Tibial artery (tissue), 4 donors: ENCODE measurements around the gene ENDOU.

ENCODE experiments used
- DNase-seq, 2 donors: peaks; one replicate each; pipeline ENCODE4 v3.0.0-alpha.2; 2019
- H3K27ac ChIP-seq, 2 donors: fragments of 200-600 bp; sonication (generic) in 1 of 2; 1 replicate in 1 of 2; 2 replicates in 1 of 2; pipeline ENCODE4 v1.5.1; 2018 to 2019; ENCODE audit warnings: mild to moderate bottlenecking in 1 of 2
- H3K27me3 ChIP-seq, 2 donors: fragments of 200-600 bp; sonication (generic) in 1 of 2; one replicate each; pipeline versions ENCODE4 v1.5.1 to v1.6.0; 2016 to 2019
- H3K36me3 ChIP-seq, 3 donors: fragments of 200-600 bp; sonication (generic) in 2 of 3; one replicate each; pipeline ENCODE4 v1.5.1; 2016 to 2019; ENCODE audit warnings: mild to moderate bottlenecking in 2 of 3
- H3K4me1 ChIP-seq, 4 donors: fragments of 200-600 bp; sonication (generic) in 2 of 4; 1 replicate in 3 of 4; 2 replicates in 1 of 4; pipeline ENCODE4 v1.5.1; 2016 to 2019
- H3K4me3 ChIP-seq, 2 donors: fragments of 200-600 bp; sonication (generic) in 1 of 2; 1 replicate in 1 of 2; 2 replicates in 1 of 2; pipeline ENCODE4 v1.5.1; 2018 to 2019; ENCODE audit warnings: mild to moderate bottlenecking in 2 of 2
- H3K9me3 ChIP-seq, 3 donors: fragments of 200-600 bp; sonication (generic) in 1 of 3; one replicate each; pipeline ENCODE4 v1.5.1; 2016 to 2019
- intact Hi-C: fragments of 100-400 bp; cut with DNase I; formaldehyde crosslinking; loops from one replicate; pipeline ENCODE4 v1.15.0; 2023; ENCODE audit warnings: low total_unique reads
- TF ChIP-seq, protein P1 (sequence below), 2 experiments: fragments of 200-600 bp in 1 of 2; fragments of 450-650 bp in 1 of 2; IDR thresholded peaks; one replicate each; pipeline ENCODE4 v1.5.1; 2017 to 2019; ENCODE audit warnings: antibody characterized with exemption in 2 of 2, mild to moderate bottlenecking in 1 of 2, moderate library complexity in 1 of 2

Gene ENDOU

DNA sequence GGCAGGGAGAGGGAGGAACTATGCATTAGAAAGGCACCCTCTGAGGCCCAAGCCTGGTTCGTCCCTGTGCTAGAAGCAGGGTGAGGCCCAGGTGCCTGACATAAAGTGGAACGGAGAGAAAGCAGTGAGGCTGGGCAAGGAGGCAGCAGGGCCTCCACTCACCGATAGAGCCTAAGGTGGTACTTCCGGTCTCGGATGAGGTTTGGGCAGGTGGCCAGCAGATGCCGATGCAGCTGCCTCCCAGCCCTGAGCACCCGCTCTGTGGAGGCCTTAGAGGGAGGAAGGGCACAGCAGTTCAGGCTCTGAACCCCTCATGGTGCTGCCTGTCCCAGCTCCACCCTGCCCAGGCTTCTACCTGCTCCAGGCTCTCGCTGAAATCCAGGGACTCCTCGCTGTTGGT lies 26.3 kb upstream of the ENDOU start:
- intact Hi-C loops = loop anchor here (5.0 kb wide), 1 partner anchor 34 kb away; no protein-coding TSS in a partner anchor
- no peaks in the 10 kb centered on the region for H3K9me3 ChIP-seq
- H3K27me3 ChIP-seq = no peaks in the 10 kb centered on the region
- peak overlapping the region in 1 of 2 donors; percentile 62 for H3K27ac ChIP-seq
- TF ChIP-seq, protein P1, sequence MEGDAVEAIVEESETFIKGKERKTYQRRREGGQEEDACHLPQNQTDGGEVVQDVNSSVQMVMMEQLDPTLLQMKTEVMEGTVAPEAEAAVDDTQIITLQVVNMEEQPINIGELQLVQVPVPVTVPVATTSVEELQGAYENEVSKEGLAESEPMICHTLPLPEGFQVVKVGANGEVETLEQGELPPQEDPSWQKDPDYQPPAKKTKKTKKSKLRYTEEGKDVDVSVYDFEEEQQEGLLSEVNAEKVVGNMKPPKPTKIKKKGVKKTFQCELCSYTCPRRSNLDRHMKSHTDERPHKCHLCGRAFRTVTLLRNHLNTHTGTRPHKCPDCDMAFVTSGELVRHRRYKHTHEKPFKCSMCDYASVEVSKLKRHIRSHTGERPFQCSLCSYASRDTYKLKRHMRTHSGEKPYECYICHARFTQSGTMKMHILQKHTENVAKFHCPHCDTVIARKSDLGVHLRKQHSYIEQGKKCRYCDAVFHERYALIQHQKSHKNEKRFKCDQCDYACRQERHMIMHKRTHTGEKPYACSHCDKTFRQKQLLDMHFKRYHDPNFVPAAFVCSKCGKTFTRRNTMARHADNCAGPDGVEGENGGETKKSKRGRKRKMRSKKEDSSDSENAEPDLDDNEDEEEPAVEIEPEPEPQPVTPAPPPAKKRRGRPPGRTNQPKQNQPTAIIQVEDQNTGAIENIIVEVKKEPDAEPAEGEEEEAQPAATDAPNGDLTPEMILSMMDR (IDR thresholded peaks at IDR 0.05) = no peak
- DNase-seq = no peak
- peaks cover 0 to 54% (median 52%) of the 10 kb centered on the region in 4 donors for H3K4me1 ChIP-seq
- H3K36me3 ChIP-seq = peaks cover 0 to 53% (median 22%) of the 10 kb centered on the region in 3 donors
- H3K4me3 ChIP-seq = no peak overlapping the region

DNA sequence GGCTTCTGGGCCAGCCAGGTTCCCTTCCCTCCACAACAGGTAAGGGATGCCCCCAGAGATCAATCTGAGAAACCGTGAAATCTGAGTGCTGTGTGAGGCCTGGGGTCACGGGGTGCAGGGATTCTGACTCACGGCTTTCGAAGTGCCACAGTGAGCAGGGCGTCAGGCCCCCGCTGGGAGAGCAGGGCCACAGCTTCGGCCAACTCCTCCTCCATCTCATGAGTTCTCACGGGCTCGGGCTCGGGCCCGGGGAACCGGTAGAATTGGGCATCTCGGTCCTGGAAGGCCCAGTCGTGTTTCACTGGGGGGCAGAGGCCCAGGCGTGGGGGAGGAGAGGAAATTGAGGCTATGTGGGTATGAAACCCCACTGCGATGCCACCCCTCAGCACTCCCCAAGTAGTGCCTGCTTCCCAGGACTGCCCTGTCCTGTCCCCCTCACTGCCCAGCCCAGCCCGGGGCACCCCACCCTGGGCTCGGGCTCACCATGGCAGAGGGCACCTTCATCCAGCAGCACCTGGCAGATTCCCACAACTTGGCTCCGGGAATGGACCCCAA lies 25.7 kb upstream of the ENDOU start:
- no peak overlapping the region for H3K4me3 ChIP-seq
- H3K27me3 ChIP-seq = no peaks in the 10 kb centered on the region
- no peak for DNase-seq
- H3K4me1 ChIP-seq = peaks cover 0 to 48% (median 48%) of the 10 kb centered on the region in 4 donors
- H3K27ac ChIP-seq = peak overlapping the region in 1 of 2 donors; percentile 62
- TF ChIP-seq, protein P1 (IDR thresholded peaks at IDR 0.05) = no peak
- peaks cover 0 to 59% (median 22%) of the 10 kb centered on the region in 3 donors for H3K36me3 ChIP-seq
- no peaks in the 10 kb centered on the region for H3K9me3 ChIP-seq
- intact Hi-C loops = loop anchor here (5.0 kb wide), 1 partner anchor 34 kb away; no protein-coding TSS in a partner anchor

DNA sequence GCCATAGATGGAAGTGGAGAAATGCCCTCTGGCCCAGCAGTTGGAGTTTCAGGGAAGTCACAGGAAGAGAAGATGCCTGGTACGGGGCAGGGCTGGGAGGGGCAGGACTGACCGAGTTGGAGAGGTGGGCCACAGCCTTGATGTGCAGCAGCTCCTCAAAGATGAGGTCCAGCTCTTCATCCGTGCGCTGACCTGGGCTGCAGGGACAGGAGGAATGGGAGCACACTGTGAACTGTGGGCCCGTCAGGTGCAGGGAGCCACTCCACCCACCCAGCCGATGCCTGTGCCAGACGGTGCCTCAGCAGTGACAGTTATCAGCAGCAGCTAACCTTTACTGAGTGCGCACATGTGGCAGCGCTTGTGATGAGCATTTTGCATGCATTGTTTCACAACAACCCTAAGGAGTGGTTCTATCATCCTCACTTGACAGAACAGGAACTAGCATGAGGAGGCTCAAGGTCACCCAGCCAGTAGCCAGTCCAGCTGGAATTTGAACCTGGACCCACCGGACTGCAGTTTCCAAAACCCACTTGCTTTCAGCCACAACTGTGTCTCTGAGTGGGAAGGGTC lies 25.0 kb upstream of the ENDOU start:
- Histone ChIP-seq H3K4me1 (peaks cover 0 to 42% (median 41%) of the 10 kb centered on the region in 4 donors), H3K36me3 (peaks cover 0 to 59% (median 22%) of the 10 kb centered on the region in 3 donors), H3K27me3 (no peaks in the 10 kb centered on the region), H3K4me3 (no peak overlapping the region), H3K27ac (no peak overlapping the region), H3K9me3 (no peaks in the 10 kb centered on the region)
- DNase-seq = no peak
- intact Hi-C loops = loop anchor here (5.0 kb wide), 1 partner anchor 33 kb away; no protein-coding TSS in a partner anchor
- TF ChIP-seq, protein P1 (IDR thresholded peaks at IDR 0.05) = no peak

GRCh38 chr12:47748899-47749298 lies 23.6 kb upstream of the ENDOU start:
- no peak overlapping the region for H3K4me3 ChIP-seq
- H3K27ac ChIP-seq = no peak overlapping the region
- peaks cover 0 to 27% (median 27%) of the 10 kb centered on the region in 4 donors for H3K4me1 ChIP-seq
- H3K27me3 ChIP-seq = no peaks in the 10 kb centered on the region
- DNase-seq = no peak
- TF ChIP-seq, protein P1 (IDR thresholded peaks at IDR 0.05) = no peak
- peaks cover 0 to 59% (median 22%) of the 10 kb centered on the region in 3 donors for H3K36me3 ChIP-seq
- intact Hi-C loops = no loop called here
- H3K9me3 ChIP-seq = no peaks in the 10 kb centered on the region

GRCh38 chr12:47748507-47748828 lies 23.2 kb upstream of the ENDOU start:
- H3K9me3 ChIP-seq = no peaks in the 10 kb centered on the region
- no peaks in the 10 kb centered on the region for H3K27me3 ChIP-seq
- H3K4me1 ChIP-seq = peaks cover 0 to 23% (median 22%) of the 10 kb centered on the region in 4 donors
- no peak for DNase-seq
- TF ChIP-seq, protein P1 (IDR thresholded peaks at IDR 0.05) = no peak
- no peak overlapping the region for H3K27ac ChIP-seq
- intact Hi-C loops = no loop called here
- peaks cover 0 to 59% (median 22%) of the 10 kb centered on the region in 3 donors for H3K36me3 ChIP-seq
- H3K4me3 ChIP-seq = no peak overlapping the region
